Rectal smooth muscle tissue (tissue), 1 donor: ENCODE results near the gene DNAH7.

Source experiments
- H3K27ac ChIP-seq: one replicate; pipeline ENCODE4 v1.7.0; 2013; ENCODE audit warnings: low read depth, low read length, inconsistent platforms
- H3K27me3 ChIP-seq: one replicate; pipeline ENCODE4 v1.7.0; 2013; ENCODE audit warnings: low read length; ENCODE audit not compliant: control insufficient read depth, insufficient read depth
- H3K36me3 ChIP-seq: one replicate; pipeline ENCODE4 v1.7.0; 2013; ENCODE audit warnings: low read length; ENCODE audit not compliant: control insufficient read depth, insufficient read depth
- H3K4me1 ChIP-seq: one replicate; pipeline ENCODE4 v1.7.0; 2013; ENCODE audit warnings: low read length; ENCODE audit not compliant: control insufficient read depth, insufficient read depth
- H3K4me3 ChIP-seq: one replicate; pipeline ENCODE4 v1.7.0; 2013; ENCODE audit warnings: low read length
- H3K9ac ChIP-seq: one replicate; pipeline ENCODE4 v1.7.0; 2013; ENCODE audit warnings: low read length

DNAH7 gene

DNA sequence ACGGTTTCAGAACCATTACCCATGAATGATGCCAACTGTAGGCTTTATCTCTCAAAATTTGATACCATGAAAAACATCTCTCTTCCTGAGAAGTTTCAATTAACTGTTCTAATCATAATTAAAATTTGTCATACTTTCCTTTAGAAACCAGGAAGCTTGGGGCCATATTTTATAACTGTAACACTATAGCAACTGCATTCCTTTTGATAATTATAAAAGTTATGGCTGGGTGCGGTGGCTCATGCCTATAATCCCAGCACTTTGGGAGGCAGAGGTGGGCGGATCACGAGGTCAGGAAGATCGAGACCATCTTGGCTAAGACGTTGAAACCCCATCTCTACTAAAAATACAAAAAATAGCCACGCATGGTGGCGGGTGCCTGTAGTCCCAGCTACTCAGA is 70.6 kb downstream of the DNAH7 start:
- Histone ChIP-seq H3K9ac (no peak overlapping the region), H3K27me3 (no peaks in the 10 kb centered on the region), H3K36me3 (no peaks in the 10 kb centered on the region), H3K27ac (no peak overlapping the region), H3K4me3 (no peak overlapping the region), H3K4me1 (no peaks in the 10 kb centered on the region)

DNA sequence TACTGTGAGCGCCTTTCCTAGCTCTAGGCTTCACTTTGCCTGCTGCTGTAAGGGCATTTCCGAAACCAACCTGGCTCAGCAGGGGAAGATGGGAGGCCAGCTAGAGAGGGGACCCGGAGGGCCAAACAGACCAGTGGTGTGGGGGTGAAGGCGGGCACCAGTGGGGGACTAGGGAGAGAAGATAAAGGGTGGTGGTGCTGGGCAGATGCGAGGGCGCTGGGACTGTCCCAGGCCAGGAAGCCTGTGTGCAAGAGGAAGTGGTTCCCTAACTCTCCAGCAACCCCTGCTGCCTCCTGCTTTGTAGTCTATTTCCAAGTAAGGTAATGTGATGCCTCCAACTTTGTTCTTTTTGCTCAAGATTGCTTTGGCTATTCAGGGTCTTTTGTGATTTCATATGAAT is 73.1 kb downstream of the DNAH7 start:
- Histone ChIP-seq H3K9ac (no peak overlapping the region), H3K27me3 (no peaks in the 10 kb centered on the region), H3K4me1 (no peaks in the 10 kb centered on the region), H3K36me3 (no peaks in the 10 kb centered on the region), H3K27ac (no peak overlapping the region), H3K4me3 (no peak overlapping the region)

DNA sequence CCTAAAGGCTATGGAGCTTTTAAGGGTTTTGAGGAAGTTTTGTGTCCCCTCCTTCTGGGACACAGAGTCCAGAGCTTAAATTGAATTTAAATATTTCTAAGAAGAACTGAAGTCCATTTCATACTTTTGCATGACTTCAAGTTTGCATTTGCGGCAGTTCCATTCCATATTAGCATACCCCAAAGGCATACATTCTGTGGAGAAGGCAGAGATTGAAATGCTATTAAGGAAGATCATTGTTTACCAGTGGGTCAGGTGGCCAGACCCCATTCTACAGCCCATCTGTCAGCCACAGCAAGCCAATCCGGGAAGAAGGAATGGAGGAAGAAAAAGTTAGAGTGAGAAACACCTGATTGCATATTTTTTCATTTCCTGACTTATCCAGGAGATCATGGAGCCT is 75.0 kb downstream of the DNAH7 start:
- no peak overlapping the region for H3K9ac ChIP-seq
- H3K27me3 ChIP-seq: no peaks in the 10 kb centered on the region
- no peaks in the 10 kb centered on the region for H3K4me1 ChIP-seq
- H3K36me3 ChIP-seq: no peaks in the 10 kb centered on the region
- H3K4me3 ChIP-seq: no peak overlapping the region
- H3K27ac ChIP-seq: no peak overlapping the region

DNA sequence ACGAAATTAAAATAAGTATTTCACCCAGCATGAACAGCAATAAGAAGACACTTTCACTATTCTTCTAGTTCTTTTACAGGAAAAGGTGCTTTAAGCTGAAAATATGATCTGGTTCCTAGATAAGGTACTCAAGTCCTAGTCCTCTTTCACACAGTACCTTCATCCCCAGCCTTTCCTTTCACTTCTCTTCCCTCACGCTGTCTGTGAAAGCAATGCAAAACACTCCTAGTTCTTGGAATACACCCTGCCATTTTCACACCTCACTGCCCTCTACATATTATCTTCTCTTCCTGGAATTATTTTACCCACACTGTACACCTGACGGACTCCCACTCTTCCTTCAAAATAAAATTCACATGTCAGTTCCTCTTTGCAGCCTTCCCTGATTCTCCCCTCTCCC is 82.9 kb downstream of the DNAH7 start:
- Histone ChIP-seq H3K36me3 (no peaks in the 10 kb centered on the region), H3K27ac (no peak overlapping the region), H3K9ac (no peak overlapping the region), H3K27me3 (no peaks in the 10 kb centered on the region), H3K4me3 (no peak overlapping the region), H3K4me1 (no peaks in the 10 kb centered on the region)

DNA sequence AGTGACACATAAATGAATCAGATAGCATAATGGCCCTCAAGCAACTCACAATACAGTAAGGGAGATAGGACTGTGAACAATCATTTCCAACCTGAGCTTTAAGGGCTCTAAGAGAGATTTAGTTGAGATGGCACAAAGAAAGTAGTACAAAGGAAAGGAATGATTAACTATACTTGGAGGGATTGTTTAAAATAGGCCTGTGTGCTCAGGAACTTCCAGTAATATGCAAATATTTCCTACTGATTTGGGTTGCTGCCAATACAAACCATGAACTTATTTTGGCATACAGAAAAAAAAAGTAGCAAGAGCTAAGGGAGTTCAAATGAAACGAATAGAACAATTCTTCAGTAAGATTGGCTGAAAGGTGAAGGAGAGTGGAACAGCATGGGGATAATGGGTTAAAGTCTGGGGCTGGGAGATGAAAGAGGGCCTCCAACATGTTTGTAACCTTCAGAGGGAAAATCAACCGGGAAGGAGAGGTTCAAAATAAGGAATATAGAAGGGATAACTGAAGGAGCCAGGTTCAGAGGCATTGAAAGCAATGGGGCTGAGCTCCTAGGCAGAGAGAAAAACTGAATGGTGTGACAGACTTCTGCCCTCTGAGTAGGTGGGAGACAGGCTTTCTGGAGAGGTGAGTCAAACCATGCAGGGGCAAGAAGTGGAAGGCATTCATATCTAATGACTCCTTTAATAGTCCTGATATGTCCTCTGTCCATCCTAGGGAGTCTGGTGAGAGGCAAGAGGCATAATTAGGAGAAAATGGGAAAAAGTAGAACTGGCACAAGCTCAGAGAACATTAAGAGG is 83.5 kb downstream of the DNAH7 start:
- H3K9ac ChIP-seq: no peak overlapping the region
- H3K36me3 ChIP-seq: no peaks in the 10 kb centered on the region
- no peaks in the 10 kb centered on the region for H3K4me1 ChIP-seq
- no peaks in the 10 kb centered on the region for H3K27me3 ChIP-seq
- no peak overlapping the region for H3K4me3 ChIP-seq
- H3K27ac ChIP-seq: no peak overlapping the region

DNA sequence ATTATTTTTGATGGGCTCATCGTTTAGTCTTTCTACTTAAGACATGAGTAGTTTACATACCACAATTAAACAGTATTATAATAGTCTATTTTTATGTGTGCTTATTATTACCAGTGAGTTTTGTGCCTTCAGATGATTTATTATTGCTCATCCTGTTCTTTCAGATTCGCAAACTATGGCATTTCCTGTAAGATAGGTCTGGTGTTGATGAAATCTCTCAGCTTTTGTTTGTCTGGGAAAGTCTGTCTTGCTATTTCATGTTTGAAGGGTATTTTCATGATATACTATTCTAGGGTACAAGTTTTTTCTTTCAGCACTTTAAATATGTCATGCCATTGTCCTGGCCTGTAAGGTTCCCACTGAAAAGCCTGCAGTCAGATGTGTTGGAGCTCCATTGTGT is 101.3 kb downstream of the DNAH7 start:
- Histone ChIP-seq H3K9ac (no peak overlapping the region), H3K27ac (no peak overlapping the region), H3K36me3 (no peaks in the 10 kb centered on the region), H3K27me3 (no peaks in the 10 kb centered on the region), H3K4me3 (no peak overlapping the region), H3K4me1 (no peaks in the 10 kb centered on the region)

DNA sequence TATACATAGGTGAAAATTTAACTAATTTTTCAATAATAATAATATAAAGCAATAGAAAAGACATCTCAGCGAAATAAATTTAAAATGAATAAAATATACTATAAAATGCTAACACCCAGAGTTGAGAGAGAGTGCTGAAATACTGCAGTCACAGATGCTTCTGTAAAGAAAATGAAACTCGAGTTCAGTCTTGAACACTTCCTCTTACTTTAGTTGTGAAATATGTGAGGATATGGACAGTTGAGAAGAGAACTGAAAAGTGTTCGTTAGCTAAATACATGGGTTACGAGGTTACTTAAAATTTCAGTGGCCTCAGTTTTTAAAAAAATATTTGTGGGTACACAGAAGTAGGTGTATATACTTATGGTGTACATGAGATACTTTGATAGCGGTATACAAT is 106.8 kb downstream of the DNAH7 start:
- H3K4me1 ChIP-seq: no peaks in the 10 kb centered on the region

DNA sequence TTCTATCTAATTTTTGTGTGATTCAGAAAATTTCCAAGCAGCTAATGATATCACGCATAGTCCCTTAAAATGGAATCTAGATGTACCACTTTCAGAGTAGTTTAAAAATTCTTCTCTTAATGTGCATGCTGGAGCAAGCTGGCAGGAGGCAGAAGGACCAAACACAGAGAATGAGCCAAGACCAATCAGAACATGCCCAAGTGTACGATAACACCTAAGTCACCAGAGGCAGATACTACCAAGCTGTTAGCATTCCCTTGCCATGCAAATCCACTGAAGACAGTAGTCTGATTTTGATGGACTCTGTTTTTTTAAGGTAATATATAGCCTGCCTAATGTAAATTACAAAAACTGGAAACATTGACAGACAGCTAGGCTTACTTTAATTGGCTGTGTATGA is 109.3 kb downstream of the DNAH7 start:
- no peak overlapping the region for H3K4me3 ChIP-seq
- no peaks in the 10 kb centered on the region for H3K4me1 ChIP-seq
- H3K27ac ChIP-seq: no peak overlapping the region
- H3K27me3 ChIP-seq: no peaks in the 10 kb centered on the region
- no peaks in the 10 kb centered on the region for H3K36me3 ChIP-seq
- no peak overlapping the region for H3K9ac ChIP-seq

More for the DNA sequence above, 106.8 kb downstream of the DNAH7 start:
- Histone ChIP-seq H3K27ac (no peak overlapping the region), H3K4me3 (no peak overlapping the region), H3K36me3 (no peaks in the 10 kb centered on the region), H3K27me3 (no peaks in the 10 kb centered on the region), H3K9ac (no peak overlapping the region)

DNA sequence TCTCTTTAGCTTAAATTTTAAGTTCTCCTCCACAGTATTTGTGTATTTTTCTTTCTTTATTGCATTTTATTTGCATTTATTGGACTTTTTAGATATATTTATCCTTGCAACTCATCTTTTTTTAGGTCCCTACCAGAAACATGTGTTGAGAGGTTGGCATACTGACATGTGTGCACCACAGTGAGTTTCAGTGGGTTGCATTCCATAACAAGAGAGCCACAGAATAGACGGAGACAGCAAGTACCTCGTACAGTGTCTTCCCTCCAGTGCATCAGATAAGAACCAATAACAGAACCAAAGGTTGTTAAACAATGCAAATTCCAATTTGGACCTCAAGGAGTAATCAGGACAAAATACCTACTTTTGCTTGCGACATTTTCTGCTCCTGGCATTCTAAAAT is 111.9 kb downstream of the DNAH7 start:
- Histone ChIP-seq H3K4me1 (no peaks in the 10 kb centered on the region), H3K27me3 (no peaks in the 10 kb centered on the region), H3K36me3 (no peaks in the 10 kb centered on the region), H3K4me3 (no peak overlapping the region), H3K9ac (no peak overlapping the region), H3K27ac (no peak overlapping the region)

DNA sequence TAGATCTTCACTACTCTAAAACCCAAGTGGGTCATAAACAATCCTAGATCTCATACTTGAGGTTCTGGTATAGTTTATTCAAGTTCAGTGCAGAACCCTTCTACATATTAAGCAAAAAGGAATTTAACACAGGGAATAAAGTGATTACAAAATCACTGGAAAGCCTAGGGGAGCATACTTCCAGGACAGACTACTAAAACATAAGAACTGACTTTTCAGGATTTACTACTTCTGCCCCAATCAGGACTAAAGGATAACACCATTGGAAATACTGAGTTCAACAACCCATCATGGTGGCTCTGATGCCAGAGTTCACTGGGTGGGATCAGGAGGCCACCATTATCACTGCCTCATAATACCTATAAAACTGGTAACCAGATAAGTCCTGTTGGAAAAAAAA is 123.6 kb downstream of the DNAH7 start:
- Histone ChIP-seq H3K36me3 (no peaks in the 10 kb centered on the region), H3K27ac (no peak overlapping the region), H3K4me3 (no peak overlapping the region), H3K9ac (no peak overlapping the region), H3K4me1 (no peaks in the 10 kb centered on the region), H3K27me3 (no peaks in the 10 kb centered on the region)

DNA sequence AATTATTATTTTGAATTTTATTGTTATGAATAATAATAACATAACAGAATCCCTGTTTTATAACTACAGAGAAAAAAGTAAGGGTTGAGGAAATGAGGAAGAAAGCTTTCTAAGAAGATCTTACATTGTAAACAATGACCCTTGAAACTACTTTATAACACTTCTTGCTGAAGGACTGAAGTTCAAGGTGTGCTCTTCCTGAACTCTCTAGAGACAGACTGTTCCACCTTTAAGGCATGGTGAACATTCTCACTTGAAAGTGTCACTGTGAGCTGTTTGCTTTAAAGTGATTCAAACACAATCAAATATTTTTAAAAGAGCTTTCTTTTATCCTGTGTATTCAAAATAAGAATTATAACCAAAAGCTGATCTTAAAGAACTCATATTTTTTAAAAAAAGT is 131.5 kb downstream of the DNAH7 start:
- H3K4me3 ChIP-seq: no peak overlapping the region
- H3K27me3 ChIP-seq: no peaks in the 10 kb centered on the region
- no peaks in the 10 kb centered on the region for H3K36me3 ChIP-seq
- no peaks in the 10 kb centered on the region for H3K4me1 ChIP-seq
- H3K9ac ChIP-seq: no peak overlapping the region
- no peak overlapping the region for H3K27ac ChIP-seq

DNA sequence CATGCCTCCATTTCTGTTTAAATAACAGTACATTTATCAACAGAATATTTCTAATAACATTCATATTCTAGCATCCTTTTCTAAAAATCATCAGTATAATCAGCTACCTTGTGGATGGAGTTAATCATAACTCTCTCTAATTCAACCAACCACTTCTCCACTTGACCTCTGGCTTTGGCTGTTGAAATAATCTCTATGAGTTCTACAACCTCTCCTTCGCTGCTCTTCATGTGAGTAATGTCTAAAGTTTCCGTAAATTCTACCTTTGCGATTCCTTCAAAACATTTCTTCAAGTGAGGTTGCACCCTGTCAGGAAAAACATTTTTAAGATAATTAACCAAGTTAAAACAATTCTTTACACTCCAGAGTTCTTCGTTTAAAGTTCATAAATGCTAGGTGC is 134.2 kb downstream of the DNAH7 start:
- Histone ChIP-seq H3K4me3 (no peak overlapping the region), H3K27me3 (no peaks in the 10 kb centered on the region), H3K4me1 (no peaks in the 10 kb centered on the region), H3K9ac (no peak overlapping the region), H3K27ac (no peak overlapping the region), H3K36me3 (no peaks in the 10 kb centered on the region)

DNA sequence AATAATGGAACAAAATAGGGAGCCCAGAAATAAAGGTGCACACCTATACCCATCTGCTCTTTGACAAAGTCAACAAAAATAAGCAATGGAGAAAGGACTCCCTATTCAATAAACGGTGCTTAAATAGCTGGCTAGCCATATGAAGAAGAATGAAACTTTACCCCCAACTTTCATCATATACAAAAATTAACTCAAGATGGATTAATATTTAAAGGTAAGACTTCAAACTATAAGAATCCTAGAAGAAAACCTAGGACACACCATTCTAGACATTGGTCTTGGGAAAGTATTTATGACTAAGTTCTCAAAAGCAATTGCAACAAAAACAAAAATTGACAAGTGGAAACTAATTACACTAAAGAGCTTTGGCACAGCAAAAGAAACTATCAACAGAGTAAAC is 139.1 kb downstream of the DNAH7 start:
- no peaks in the 10 kb centered on the region for H3K27me3 ChIP-seq
- no peaks in the 10 kb centered on the region for H3K36me3 ChIP-seq
- no peak overlapping the region for H3K9ac ChIP-seq
- no peaks in the 10 kb centered on the region for H3K4me1 ChIP-seq
- no peak overlapping the region for H3K4me3 ChIP-seq
- H3K27ac ChIP-seq: no peak overlapping the region
